ENCODE results near the gene NRARP.

The NRARP gene

DNA sequence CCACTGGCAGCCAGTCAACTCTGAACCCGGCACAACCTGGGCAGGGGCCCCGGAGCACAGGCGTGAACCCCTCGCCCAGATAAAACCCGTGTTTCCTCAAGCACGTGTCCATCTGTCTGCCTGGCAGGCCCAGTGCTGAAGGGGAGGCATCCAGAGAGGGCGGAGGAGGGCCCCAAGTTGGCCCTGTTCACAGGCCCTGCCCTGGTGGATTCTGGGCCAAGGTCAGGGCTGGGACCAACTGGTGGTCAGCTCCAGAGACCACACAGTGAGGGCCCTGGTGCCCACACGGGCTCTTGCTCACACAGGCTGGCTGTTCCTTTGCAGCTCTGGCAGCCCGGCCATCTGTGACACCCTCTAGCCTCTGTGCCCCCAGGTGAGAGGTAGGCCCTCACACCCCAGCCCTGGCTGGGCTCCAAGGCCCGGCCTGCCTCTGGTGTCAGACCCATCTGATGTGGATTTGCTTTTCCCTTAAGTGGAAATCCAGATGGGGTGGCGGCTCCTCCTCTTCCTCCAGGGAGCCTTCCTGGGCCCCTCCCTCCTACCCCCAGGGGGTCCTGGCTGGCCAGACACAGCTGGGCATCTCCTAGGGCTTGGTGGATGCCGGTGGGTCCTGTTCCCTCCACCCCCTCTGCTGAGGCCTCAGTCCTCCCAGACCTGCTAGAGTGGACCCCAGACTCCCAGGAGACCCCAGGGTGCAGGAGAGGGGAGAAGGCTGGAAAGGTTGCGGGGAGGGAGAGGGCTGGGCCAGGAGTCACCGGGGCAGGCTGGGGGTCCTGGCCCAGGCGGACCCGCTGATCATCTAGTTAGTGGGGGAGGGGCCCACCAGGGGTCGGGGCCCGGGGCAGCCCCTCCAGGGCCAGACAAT, 51.5 kb downstream of the NRARP start:
- no peak for DNase-seq (ENCODE audit: insufficient read length, low spot score)
- FAIRE-seq = no peak
- TF ChIP-seq, protein P1, sequence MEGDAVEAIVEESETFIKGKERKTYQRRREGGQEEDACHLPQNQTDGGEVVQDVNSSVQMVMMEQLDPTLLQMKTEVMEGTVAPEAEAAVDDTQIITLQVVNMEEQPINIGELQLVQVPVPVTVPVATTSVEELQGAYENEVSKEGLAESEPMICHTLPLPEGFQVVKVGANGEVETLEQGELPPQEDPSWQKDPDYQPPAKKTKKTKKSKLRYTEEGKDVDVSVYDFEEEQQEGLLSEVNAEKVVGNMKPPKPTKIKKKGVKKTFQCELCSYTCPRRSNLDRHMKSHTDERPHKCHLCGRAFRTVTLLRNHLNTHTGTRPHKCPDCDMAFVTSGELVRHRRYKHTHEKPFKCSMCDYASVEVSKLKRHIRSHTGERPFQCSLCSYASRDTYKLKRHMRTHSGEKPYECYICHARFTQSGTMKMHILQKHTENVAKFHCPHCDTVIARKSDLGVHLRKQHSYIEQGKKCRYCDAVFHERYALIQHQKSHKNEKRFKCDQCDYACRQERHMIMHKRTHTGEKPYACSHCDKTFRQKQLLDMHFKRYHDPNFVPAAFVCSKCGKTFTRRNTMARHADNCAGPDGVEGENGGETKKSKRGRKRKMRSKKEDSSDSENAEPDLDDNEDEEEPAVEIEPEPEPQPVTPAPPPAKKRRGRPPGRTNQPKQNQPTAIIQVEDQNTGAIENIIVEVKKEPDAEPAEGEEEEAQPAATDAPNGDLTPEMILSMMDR (IDR thresholded peaks at IDR 0.05; ENCODE audit: insufficient read depth, missing control alignments) = no peak

Measured in D721Med (cell line).